ENCODE data around the gene PPM1F.

Gene PPM1F

GRCh38 chr22:21984793-21985192 is 32.1 kb upstream of the PPM1F start:
- TF ChIP-seq ZNF274 (IDR thresholded peaks at IDR 0.05; ENCODE audit: low read depth, low read length) = no peak
- no peak overlapping the region for H3K4me3 ChIP-seq (ENCODE audit: low read length)

GRCh38 chr22:21982338-21982965 is 29.8 kb upstream of the PPM1F start, which contains the start of gene TOP3B:
Gene TOP3B (minus strand): TSS chr22:21982787. CDS start chr22:21975709, 7,078 bp downstream.
- peak within 1 kb of the TSS; percentile 95 for H3K4me3 ChIP-seq (ENCODE audit: low read length)
- no peak for TF ChIP-seq ZNF274 (IDR thresholded peaks at IDR 0.05; ENCODE audit: low read depth, low read length)

GRCh38 chr22:21981874-21982273 is 29.2 kb upstream of the PPM1F start:
- no peak for TF ChIP-seq ZNF274 (IDR thresholded peaks at IDR 0.05; ENCODE audit: low read depth, low read length)
- H3K4me3 ChIP-seq (ENCODE audit: low read length) = peak overlapping the region; percentile 95

- TF ChIP-seq ZNF274 (IDR thresholded peaks at IDR 0.05; ENCODE audit: low read depth, low read length) = no peak
- H3K4me3 ChIP-seq (ENCODE audit: low read length) = no peak overlapping the region
Observed at GRCh38 chr22:21980547-21980946, 27.9 kb upstream of the PPM1F start.

GRCh38 chr22:21978564-21979386 is 26.1 kb upstream of the PPM1F start:
- H3K4me3 ChIP-seq (ENCODE audit: low read length) = no peak overlapping the region
- no peak for TF ChIP-seq ZNF274 (IDR thresholded peaks at IDR 0.05; ENCODE audit: low read depth, low read length)

GRCh38 chr22:21977814-21978213 is 25.2 kb upstream of the PPM1F start:
- TF ChIP-seq ZNF274 (IDR thresholded peaks at IDR 0.05; ENCODE audit: low read depth, low read length) = no peak

GRCh38 chr22:21975854-21976345 is 23.3 kb upstream of the PPM1F start:
- TF ChIP-seq ZNF274 (IDR thresholded peaks at IDR 0.05; ENCODE audit: low read depth, low read length) = no peak

More at GRCh38 chr22:21977814-21978213, 25.2 kb upstream of the PPM1F start:
- no peak overlapping the region for H3K4me3 ChIP-seq (ENCODE audit: low read length)

GRCh38 chr22:21975273-21975672 is 22.6 kb upstream of the PPM1F start:
- TF ChIP-seq ZNF274 (IDR thresholded peaks at IDR 0.05; ENCODE audit: low read depth, low read length) = no peak
- H3K4me3 ChIP-seq (ENCODE audit: low read length) = no peak overlapping the region

More at GRCh38 chr22:21975854-21976345, 23.3 kb upstream of the PPM1F start:
- no peak overlapping the region for H3K4me3 ChIP-seq (ENCODE audit: low read length)

GRCh38 chr22:21974058-21974649 is 21.5 kb upstream of the PPM1F start:
- H3K4me3 ChIP-seq (ENCODE audit: low read length) = no peak overlapping the region
- no peak for TF ChIP-seq ZNF274 (IDR thresholded peaks at IDR 0.05; ENCODE audit: low read depth, low read length)

- no peak overlapping the region for H3K4me3 ChIP-seq (ENCODE audit: low read length)
- no peak for TF ChIP-seq ZNF274 (IDR thresholded peaks at IDR 0.05; ENCODE audit: low read depth, low read length)
Observed at GRCh38 chr22:21972806-21973205, 20.2 kb upstream of the PPM1F start.

GRCh38 chr22:21972293-21972779 is 19.7 kb upstream of the PPM1F start:
- H3K4me3 ChIP-seq (ENCODE audit: low read length) = no peak overlapping the region
- no peak for TF ChIP-seq ZNF274 (IDR thresholded peaks at IDR 0.05; ENCODE audit: low read depth, low read length)

- no peak overlapping the region for H3K4me3 ChIP-seq (ENCODE audit: low read length)
- TF ChIP-seq ZNF274 (IDR thresholded peaks at IDR 0.05; ENCODE audit: low read depth, low read length) = no peak
Observed at GRCh38 chr22:21971858-21972275, 19.2 kb upstream of the PPM1F start.

- H3K4me3 ChIP-seq (ENCODE audit: low read length) = no peak overlapping the region
- TF ChIP-seq ZNF274 (IDR thresholded peaks at IDR 0.05; ENCODE audit: low read depth, low read length) = no peak
Observed at GRCh38 chr22:21970800-21971617, 18.4 kb upstream of the PPM1F start.

All from GM08714 (cell line).